Nasal cavity respiratory epithelium epithelial cell of viscerocranial mucosa (primary cell): ENCODE measurements around the gene TTC36. TPM values are rescaled to one million over a fixed set of nuclear protein-coding genes. Genes with fewer than 3 reads are reported as not detected.

Source experiments
- total RNA-seq: library from RNA; depleted of rRNA; stranded (reverse); fragments of >200 nt; gene quantifications from 2 replicates; pipeline ENCODE4 v1.2.3, GENCODE V29; 2014

TTC36 gene, protein sequence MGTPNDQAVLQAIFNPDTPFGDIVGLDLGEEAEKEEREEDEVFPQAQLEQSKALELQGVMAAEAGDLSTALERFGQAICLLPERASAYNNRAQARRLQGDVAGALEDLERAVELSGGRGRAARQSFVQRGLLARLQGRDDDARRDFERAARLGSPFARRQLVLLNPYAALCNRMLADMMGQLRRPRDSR
- total RNA-seq = 0.68 and 1.3 TPM in 2 replicates

DNA sequence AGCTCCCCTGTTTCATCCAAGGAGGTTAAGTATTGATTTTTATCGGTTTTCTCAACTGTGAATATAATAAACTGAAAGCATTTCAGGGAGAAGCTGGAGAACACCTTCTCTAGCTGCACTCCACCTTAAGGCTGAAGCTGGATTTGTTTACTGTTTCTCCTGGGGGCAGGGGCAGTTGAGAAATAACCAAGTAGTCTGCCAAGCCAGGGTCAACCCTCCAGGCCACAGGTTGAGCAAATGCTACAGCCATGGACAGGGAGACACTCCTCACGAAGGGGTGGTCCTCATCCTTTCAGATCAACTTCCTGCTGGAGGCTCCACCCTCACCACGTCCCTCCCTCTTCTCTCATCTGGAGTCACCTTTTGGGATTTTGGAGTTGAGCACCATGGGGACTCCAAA, at the start of gene TTC36:
TTC36 (plus strand) TSS at position 366 of the 400 bp plus-strand sequence; CDS start at position 387, 21 bp downstream.

DNA sequence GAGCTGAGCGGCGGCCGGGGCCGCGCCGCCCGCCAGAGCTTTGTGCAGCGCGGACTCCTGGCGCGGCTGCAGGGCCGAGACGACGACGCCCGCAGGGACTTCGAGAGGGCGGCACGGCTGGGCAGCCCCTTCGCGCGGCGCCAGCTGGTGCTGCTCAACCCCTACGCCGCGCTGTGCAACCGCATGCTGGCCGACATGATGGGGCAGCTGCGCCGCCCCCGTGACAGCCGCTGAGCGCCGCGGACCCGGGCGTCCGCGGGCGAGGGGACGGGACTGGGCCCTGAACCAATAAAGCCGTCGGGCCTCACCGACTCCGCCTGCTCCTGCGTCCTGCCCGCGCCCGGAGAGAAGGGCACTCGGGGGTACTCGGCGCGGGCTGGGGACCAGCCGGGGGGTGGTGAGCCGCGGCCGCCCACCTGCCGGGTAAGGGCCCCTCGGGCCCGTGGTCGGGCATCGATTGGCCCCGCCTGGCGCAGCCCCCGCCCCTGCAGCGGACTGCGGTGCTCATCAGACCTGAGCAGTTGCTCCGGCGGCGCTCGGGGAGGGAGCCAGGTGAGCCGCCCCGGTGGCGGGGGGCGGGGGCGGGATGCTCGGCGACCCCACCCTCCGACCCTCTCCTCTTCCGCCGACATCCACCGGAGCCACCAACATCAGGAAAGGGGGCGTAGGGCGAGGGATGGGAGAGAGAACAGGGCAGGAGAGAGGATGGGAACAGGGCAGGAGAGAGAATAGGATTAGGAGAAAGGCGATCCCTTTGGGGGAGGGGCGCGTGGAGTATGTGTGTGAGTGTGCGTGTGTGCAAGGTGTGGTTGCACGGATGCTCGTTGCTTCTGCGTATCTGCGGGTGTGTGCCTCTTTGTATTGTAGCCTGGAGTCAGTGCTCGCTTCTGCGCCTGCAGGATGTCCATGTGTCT, 3.7 kb downstream of the TTC36 start, which contains the start of gene TMEM25:
TMEM25 (plus strand) TSS at position 510 of the 914 bp plus-strand sequence. CDS start 610 bp downstream, outside the sequence.

DNA sequence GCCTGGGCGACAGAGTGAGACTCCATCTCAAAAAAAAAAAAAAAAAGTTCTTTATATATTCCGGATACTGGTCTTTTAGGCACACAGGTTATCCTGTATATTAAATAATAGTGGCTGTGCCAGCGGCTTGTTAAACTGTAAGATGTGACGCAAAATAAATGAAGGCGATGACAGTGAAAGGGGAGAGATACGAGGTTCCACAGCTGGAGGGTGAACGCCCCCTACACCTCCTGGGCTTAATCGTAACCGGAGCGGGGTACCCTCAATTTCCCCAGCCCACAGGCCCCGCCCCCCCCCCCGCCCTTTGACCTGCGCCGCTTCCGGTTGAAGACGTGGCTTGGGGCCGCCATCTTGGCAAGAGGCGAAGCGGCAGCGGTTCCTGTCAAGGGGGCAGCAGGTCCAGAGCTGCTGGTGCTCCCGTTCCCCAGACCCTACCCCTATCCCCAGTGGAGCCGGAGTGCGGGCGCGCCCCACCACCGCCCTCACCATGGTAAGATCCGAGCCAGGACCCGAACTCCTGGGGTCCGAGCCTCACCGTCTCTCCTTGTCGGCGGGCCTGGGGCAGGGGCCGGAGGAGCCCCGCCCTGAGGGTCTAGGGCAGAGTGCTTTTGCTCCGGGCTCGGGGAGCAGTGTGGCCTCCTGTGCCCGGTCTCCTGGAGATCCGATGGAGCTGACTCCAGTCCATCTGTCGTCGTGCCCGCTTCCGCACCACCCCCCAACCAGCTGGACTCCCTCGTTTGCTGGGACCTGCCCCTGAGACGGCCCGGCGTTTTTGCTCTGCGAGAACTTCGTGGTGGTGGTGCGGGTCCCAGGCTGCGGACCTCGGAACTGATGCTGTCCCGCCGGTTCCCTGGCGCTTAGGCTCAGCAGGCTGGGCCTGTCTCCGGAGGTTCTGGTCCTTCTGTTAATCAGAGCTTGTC, 45.0 kb downstream of the TTC36 start, which contains the start of gene ARCN1:
ARCN1 (plus strand) TSS at position 349 of the 920 bp plus-strand sequence; CDS start at position 488, 139 bp downstream.

Other genes with a start within 250 kb of the TTC36 start
- gene CD3E, start 222.7 kb upstream of the TTC36 start, total RNA-seq = 0.07 TPM in 1 of 2 replicates, not detected in the other
- gene CD3D, start 184.8 kb upstream of the TTC36 start, total RNA-seq = not detected in 2 replicates
- not detected in 2 replicates for gene CD3G, start 183.1 kb upstream of the TTC36 start, total RNA-seq
- 24.3 and 32.5 TPM in 2 replicates for gene UBE4A, start 167.9 kb upstream of the TTC36 start, total RNA-seq
- 52.5 and 121 TPM in 2 replicates for gene ATP5MG, start 125.9 kb upstream of the TTC36 start, total RNA-seq
- 17.1 and 44.8 TPM in 2 replicates for gene KMT2A, start 91.0 kb upstream of the TTC36 start, total RNA-seq
- 14.4 and 40.4 TPM in 2 replicates for gene TMEM25, start 3.7 kb downstream of the TTC36 start, total RNA-seq
- gene IFT46, start 38.5 kb downstream of the TTC36 start, total RNA-seq = 19.1 and 27.6 TPM in 2 replicates
- 99.5 and 127 TPM in 2 replicates for gene ARCN1, start 44.9 kb downstream of the TTC36 start, total RNA-seq
- 12.3 and 38.2 TPM in 2 replicates for gene PHLDB1, start 80.1 kb downstream of the TTC36 start, total RNA-seq
- not detected in 2 replicates for gene TREH, start 152.2 kb downstream of the TTC36 start, total RNA-seq